ENCODE data around the gene INTS1. TPM values are rescaled to one million over a fixed set of nuclear protein-coding genes. Genes with fewer than 3 reads are reported as not detected.
A peak's percentile ranks its signal among the peaks of the same experiment; 100 is the strongest.

INTS1 gene
- total RNA-seq, 1 experiment from 2014 or later = 161 TPM

GRCh38 chr7:1526271-1526754 lies 22.1 kb upstream of the INTS1 start:
- DNase-seq (ENCODE audit: low spot score) = no peak
- no peaks in the 10 kb centered on the region for H3K27me3 Mint-ChIP-seq (ENCODE audit: low read depth)
- ATAC-seq = no peak
- ChIA-PET CTCF (no interaction called here), POLR2A (no interaction called here)
- no peaks in the 10 kb centered on the region for H3K9me3 Mint-ChIP-seq
- H3K36me3 Mint-ChIP-seq = no peaks in the 10 kb centered on the region
- H3K27ac Mint-ChIP-seq = no peak overlapping the region
- peaks cover 12% of the 10 kb centered on the region for H3K4me1 Mint-ChIP-seq
- no peak overlapping the region for H3K4me3 Mint-ChIP-seq
- TF ChIP-seq ZNF512 (CRISPR knock-in tag; IDR thresholded peaks at IDR 0.05; ENCODE audit: borderline replicate concordance) = peak; percentile 76; the same call in 1 of the 2 replicates
- no peak for TF ChIP-seq SMAD4 (CRISPR knock-in tag; IDR thresholded peaks at IDR 0.05)

GRCh38 chr7:1525409-1525808 lies 21.2 kb upstream of the INTS1 start:
- ATAC-seq (no peak), DNase-seq (ENCODE audit: low spot score) (no peak)
- no peaks in the 10 kb centered on the region; the same call in 1 of the 2 replicates for H3K27me3 Mint-ChIP-seq (ENCODE audit: low read depth)
- H3K9me3 Mint-ChIP-seq = no peaks in the 10 kb centered on the region
- CTCF ChIA-PET = interaction anchor here (0.7 to 1.1 kb wide), 3 partner anchors 21 to 573 kb away, joined by 3 read pairs; no protein-coding TSS in a partner anchor
- no peak overlapping the region for H3K4me3 Mint-ChIP-seq
- no peaks in the 10 kb centered on the region for H3K36me3 Mint-ChIP-seq
- no peak overlapping the region for H3K27ac Mint-ChIP-seq
- TF ChIP-seq ZNF425 (CRISPR knock-in tag; conservative IDR thresholded peaks at IDR 0.05) = no peak
- TF ChIP-seq SOX15 (CRISPR knock-in tag; IDR thresholded peaks at IDR 0.05) = no peak
- no peak for TF ChIP-seq ZNF281 (CRISPR knock-in tag; IDR thresholded peaks at IDR 0.05)
- TF ChIP-seq HMGXB4 (CRISPR knock-in tag; IDR thresholded peaks at IDR 0.05) = no peak
- TF ChIP-seq GTF2I (CRISPR knock-in tag; conservative IDR thresholded peaks at IDR 0.05) = no peak
- TF ChIP-seq CREB1 (CRISPR knock-in tag; IDR thresholded peaks at IDR 0.05) = no peak
- no peak for TF ChIP-seq NFATC4 (CRISPR knock-in tag; IDR thresholded peaks at IDR 0.05)
- POLR2A ChIA-PET = no interaction called here
- H3K4me1 Mint-ChIP-seq = peaks cover 12% of the 10 kb centered on the region

- Mint-ChIP-seq H3K4me3 (no peak overlapping the region), H3K27ac (no peak overlapping the region), H3K4me1 (peaks cover 12% of the 10 kb centered on the region), H3K36me3 (no peaks in the 10 kb centered on the region), H3K27me3 (ENCODE audit: low read depth) (no peaks in the 10 kb centered on the region; the same call in 1 of the 2 replicates), H3K9me3 (peaks cover 8% of the 10 kb centered on the region)
- CTCF ChIA-PET = no interaction called here
- POLR2A ChIA-PET = no interaction called here
- DNase-seq (ENCODE audit: low spot score) (no peak), ATAC-seq (no peak)
- TF ChIP-seq ZNF121 (CRISPR knock-in tag; IDR thresholded peaks at IDR 0.05) (no peak), USF1 (CRISPR knock-in tag; IDR thresholded peaks at IDR 0.05) (no peak), FOXJ3 (CRISPR knock-in tag; IDR thresholded peaks at IDR 0.05; ENCODE audit: borderline replicate concordance) (no peak), MAX (CRISPR knock-in tag; IDR thresholded peaks at IDR 0.05) (no peak), ZSCAN18 (CRISPR knock-in tag; IDR thresholded peaks at IDR 0.05) (no peak), RELA (CRISPR knock-in tag; IDR thresholded peaks at IDR 0.05; ENCODE audit: borderline replicate concordance) (no peak), ZNF263 (CRISPR knock-in tag; IDR thresholded peaks at IDR 0.05; ENCODE audit: low read depth) (no peak), ZNF281 (CRISPR knock-in tag; IDR thresholded peaks at IDR 0.05) (no peak)
Measured at GRCh38 chr7:1523844-1524243, 19.7 kb upstream of the INTS1 start.
